HCT116 (cell line): Measurements from ENCODE around the gene AP4S1. TPM values are rescaled to one million over a fixed set of nuclear protein-coding genes. Genes with fewer than 3 reads are reported as not detected.

Experiments used
- ATAC-seq: fragments of 200-7000 bp; cut with Tn5 transposase; 2 replicates; pipeline ENCODE4 v1.9.1; 2020; ENCODE audit warnings: mild to moderate bottlenecking, moderate library complexity
- BruUV-seq: library from RNA; stranded (reverse); fragments of 400-500 nt; replicated peaks from 2 replicates; lab custom pipeline; 2021; lab: Mats Ljungman, UMichigan
- CTCF ChIA-PET: fragments of 300-600 bp; sonication (Branson Sonifier 250); formaldehyde crosslinking; loops from one replicate; lab custom pipeline; 2021; ENCODE audit warnings: antibody characterized with exemption; lab: Charles Lee
- POLR2A ChIA-PET: fragments of 300-600, 350-600 bp; sonication (Branson Sonifier 250); formaldehyde crosslinking; loops from one replicate; lab custom pipeline; 2021; ENCODE audit warnings: antibody characterized with exemption; lab: Charles Lee
- RAD21 ChIA-PET, 2 experiments: fragments of 300-600 bp; sonication (Branson Sonifier 250); formaldehyde crosslinking; loops; one replicate each; lab custom pipeline; 2023; ENCODE audit warnings: low total read pairs in 2 of 2; ENCODE audit not compliant: uncharacterized antibody in 2 of 2, unreplicated experiment in 2 of 2, low non-redundant PET in 1 of 2; lab: Charles Lee
- DNase-seq: peaks from one replicate; pipeline ENCODE4 v3.0.0-alpha.2; 2010; ENCODE audit warnings: low read depth, low spot score
- H2AFZ ChIP-seq: fragments of 200-600 bp; shearing (Covaris generic), sonication (generic); 2 replicates; pipeline ENCODE4 v1.6.1; 2017; ENCODE audit warnings: low read depth, mixed run types, mixed read lengths, antibody characterized with exemption, low read length; ENCODE audit not compliant: poor library complexity, severe bottlenecking
- H3K27ac ChIP-seq: 2 replicates; pipeline ENCODE4 v1.5.1; 2012; ENCODE audit warnings: low read depth, low read length
- H3K27me3 ChIP-seq: fragments of 200-600 bp; sonication (generic); 2 replicates; pipeline ENCODE4 v1.6.1; 2016; ENCODE audit warnings: mixed run types, low read length, mixed read lengths; ENCODE audit not compliant: insufficient read depth
- H3K36me3 ChIP-seq, 2 experiments: fragments of 200-500 bp in 1 of 2; fragments of 200-600 bp in 1 of 2; sonication (Bioruptor generic) in 1 of 2; sonication (generic) in 1 of 2; 2 replicates each; pipeline versions ENCODE4 v1.5.1 to v1.6.1; 2014 to 2016; ENCODE audit warnings: low read length in 2 of 2, inconsistent platforms in 1 of 2, mixed read lengths in 1 of 2, mixed run types in 1 of 2; ENCODE audit not compliant: insufficient read depth in 2 of 2, control insufficient read depth in 1 of 2
- H3K4me1 ChIP-seq, 2 experiments: fragments of 200-600 bp in 1 of 2; sonication (generic) in 1 of 2; 2 replicates each; pipeline versions ENCODE4 v1.5.1 to v1.6.1; 2012 to 2017; ENCODE audit warnings: low read length in 2 of 2, inconsistent platforms in 1 of 2, mild to moderate bottlenecking in 1 of 2, mixed read lengths in 1 of 2, mixed run types in 1 of 2, moderate library complexity in 1 of 2; ENCODE audit not compliant: insufficient read depth in 2 of 2, control insufficient read depth in 1 of 2
- H3K4me2 ChIP-seq: fragments of 200-600 bp; sonication (generic); 2 replicates; pipeline ENCODE4 v1.6.1; 2017; ENCODE audit warnings: mixed run types, low read length, mixed read lengths
- H3K4me3 ChIP-seq, 2 experiments: fragments of 200-600 bp in 1 of 2; sonication (generic) in 1 of 2; replicated peaks in 1 of 2; 2 replicates each; pipeline ENCODE4 v1.5.1; 2011 to 2016; ENCODE audit warnings: low read length in 2 of 2, control low read depth in 1 of 2, low read depth in 1 of 2, mild to moderate bottlenecking in 1 of 2, mixed read lengths in 1 of 2, mixed run types in 1 of 2
- H3K79me2 ChIP-seq: fragments of 200-600 bp; sonication (generic); 2 replicates; pipeline ENCODE4 v1.6.1; 2017; ENCODE audit warnings: mild to moderate bottlenecking, mixed run types, low read length, moderate library complexity, mixed read lengths; ENCODE audit not compliant: insufficient read depth
- H3K9ac ChIP-seq: fragments of 200-600 bp; sonication (generic); 2 replicates; pipeline ENCODE4 v1.6.1; 2016; ENCODE audit warnings: low read length, mixed read lengths
- H3K9me2 ChIP-seq: fragments of 200-600 bp; sonication (generic), shearing (Covaris generic); 2 replicates; pipeline ENCODE4 v1.6.1; 2017; ENCODE audit warnings: mixed run types, mild to moderate bottlenecking, moderate library complexity; ENCODE audit not compliant: insufficient read depth
- H3K9me3 ChIP-seq, 2 experiments: fragments of 200-500 bp in 1 of 2; fragments of 200-600 bp in 1 of 2; sonication (Bioruptor generic) in 1 of 2; sonication (generic) in 1 of 2; 2 replicates each; pipeline ENCODE4 v1.6.1; 2014 to 2017; ENCODE audit warnings: low read length in 2 of 2, mixed read lengths in 2 of 2, inconsistent platforms in 1 of 2, low read depth in 1 of 2, mild to moderate bottlenecking in 1 of 2, mixed run types in 1 of 2, moderate library complexity in 1 of 2; ENCODE audit not compliant: control insufficient read depth in 1 of 2, insufficient read depth in 1 of 2
- H4K20me1 ChIP-seq: fragments of 200-600 bp; sonication (generic), shearing (Covaris generic); 2 replicates; pipeline ENCODE4 v1.6.1; 2017; ENCODE audit warnings: mixed run types, mild to moderate bottlenecking, moderate library complexity; ENCODE audit not compliant: insufficient read depth
- CBX3 ChIP-seq: IDR thresholded peaks from 2 replicates; pipeline ENCODE4 v1.6.1; 2012; ENCODE audit warnings: low read depth
- CEBPB ChIP-seq: IDR thresholded peaks from 2 replicates; pipeline ENCODE4 v1.6.1; 2012; ENCODE audit warnings: low read depth
- ELF1 ChIP-seq: IDR thresholded peaks from 2 replicates; pipeline ENCODE4 v1.6.1; 2012; ENCODE audit warnings: low read depth, borderline replicate concordance
- EZH2 ChIP-seq: fragments of 200-600 bp; sonication (generic); IDR thresholded peaks from 2 replicates; pipeline ENCODE4 v1.6.1; 2017; ENCODE audit warnings: antibody characterized with exemption, mixed run types
- EZH2phosphoT487 ChIP-seq: fragments of 200-600 bp; IDR thresholded peaks from 2 replicates; pipeline ENCODE4 v1.6.1; 2018; ENCODE audit warnings: antibody characterized with exemption, borderline replicate concordance
- FOSL1 ChIP-seq: IDR thresholded peaks from 2 replicates; pipeline ENCODE4 v1.6.1; 2012; ENCODE audit warnings: low read depth
- POLR2A ChIP-seq: IDR thresholded peaks from 2 replicates; pipeline ENCODE4 v1.7.0; 2011; ENCODE audit warnings: borderline replicate concordance; ENCODE audit not compliant: insufficient read depth, insufficient read length; ENCODE audit errors: extremely low read depth
- POLR2AphosphoS5 ChIP-seq: IDR thresholded peaks from 2 replicates; pipeline ENCODE4 v1.6.1; 2011; ENCODE audit warnings: mild to moderate bottlenecking, low read depth, low read length, moderate library complexity
- SIN3A ChIP-seq: IDR thresholded peaks from 2 replicates; pipeline ENCODE4 v1.6.1; 2012; ENCODE audit warnings: low read depth
- TCF7L2 ChIP-seq: IDR thresholded peaks from 2 replicates; pipeline ENCODE4 v1.7.0; 2011; ENCODE audit warnings: borderline replicate concordance, inconsistent platforms; ENCODE audit not compliant: insufficient read depth, insufficient read length; ENCODE audit errors: extremely low read depth
- YY1 ChIP-seq: IDR thresholded peaks from 2 replicates; pipeline ENCODE4 v1.6.1; 2011; ENCODE audit warnings: low read length, low read depth, moderate library complexity, mild to moderate bottlenecking; ENCODE audit not compliant: insufficient replicate concordance; ENCODE audit errors: extremely low read depth
- ZNF274 ChIP-seq: fragments of 200-500 bp; sonication (Bioruptor generic); IDR thresholded peaks from 2 replicates; pipeline ENCODE4 v1.6.1; 2014; ENCODE audit warnings: mild to moderate bottlenecking, low read depth, low read length, inconsistent platforms
- intact Hi-C: fragments of 100-400 bp; cut with micrococcal nuclease; formaldehyde crosslinking; loops from 2 replicates; pipeline ENCODE4 v1.10.0; 2022
- total RNA-seq: library from RNA; stranded (reverse); gene quantifications from one replicate; pipeline ENCODE4 v1.2.1, GENCODE V29; 2021; ENCODE audit not compliant: unreplicated experiment
- TF ChIP-seq, protein P1 (sequence below): IDR thresholded peaks from 2 replicates; pipeline ENCODE4 v1.6.1; 2012
- TF ChIP-seq, protein P2 (sequence below), 3 experiments: fragments of 200-600 bp in 1 of 3; sonication (generic) in 1 of 3; IDR thresholded peaks in 2 of 3; conservative IDR thresholded peaks in 1 of 3; 2 replicates each; pipeline ENCODE4 v1.5.1; 2012 to 2017; ENCODE audit warnings: low read depth in 2 of 3, low read length in 2 of 3, antibody characterized with exemption in 1 of 3, borderline replicate concordance in 1 of 3, control low read depth in 1 of 3, mild to moderate bottlenecking in 1 of 3, mixed read lengths in 1 of 3, mixed run types in 1 of 3, moderate library complexity in 1 of 3; ENCODE audit not compliant: insufficient read depth in 1 of 3
- TF ChIP-seq, protein P3 (sequence below): IDR thresholded peaks from 2 replicates; pipeline ENCODE4 v1.6.1; 2011; ENCODE audit warnings: mild to moderate bottlenecking, low read length, moderate library complexity; ENCODE audit not compliant: insufficient replicate concordance; ENCODE audit errors: extremely low read depth

AP4S1 gene
- total RNA-seq, 1 experiment from 2014 or later: 5.0 TPM

DNA sequence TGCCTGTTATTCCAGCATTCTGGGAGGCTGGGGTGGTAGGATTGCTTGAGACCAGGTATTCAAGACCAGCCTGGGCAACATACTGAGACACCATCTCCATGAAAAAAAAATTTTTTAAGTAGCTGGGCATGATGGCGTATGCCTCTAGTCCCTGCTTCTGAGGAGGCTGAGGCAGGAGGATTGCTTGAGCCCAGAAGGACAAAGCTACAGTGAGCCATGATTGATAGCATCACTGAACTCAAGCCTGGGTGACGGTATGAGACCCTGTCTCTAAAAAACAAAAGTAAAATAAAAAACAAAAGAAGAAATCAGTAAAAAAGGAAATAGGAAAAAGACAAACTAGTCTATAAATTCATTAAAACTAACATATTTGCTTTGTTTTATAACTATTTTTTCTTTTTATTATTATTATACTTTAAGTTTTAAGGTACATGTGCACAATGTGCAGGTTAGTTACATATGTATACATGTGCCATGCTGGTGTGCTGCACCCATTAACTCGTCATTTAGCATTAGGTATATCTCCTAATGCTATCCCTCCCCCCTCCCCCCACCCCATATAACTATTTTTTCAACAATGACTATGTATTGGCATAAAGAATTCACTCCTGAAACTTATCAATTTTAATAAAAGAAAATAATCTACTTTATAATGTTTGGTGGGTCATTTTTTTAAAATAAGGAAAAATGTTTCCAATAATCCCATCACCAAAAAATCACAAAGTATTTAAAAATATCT, 15.4 kb upstream of the AP4S1 start:
- TF ChIP-seq ZNF274 (no peak), SIN3A (no peak), POLR2A (no peak), ELF1 (no peak), EZH2phosphoT487 (no peak), YY1 (no peak), CBX3 (no peak), POLR2AphosphoS5 (no peak), TCF7L2 (no peak), EZH2 (no peak), FOSL1 (no peak), CEBPB (no peak)
- TF ChIP-seq, protein P1, sequence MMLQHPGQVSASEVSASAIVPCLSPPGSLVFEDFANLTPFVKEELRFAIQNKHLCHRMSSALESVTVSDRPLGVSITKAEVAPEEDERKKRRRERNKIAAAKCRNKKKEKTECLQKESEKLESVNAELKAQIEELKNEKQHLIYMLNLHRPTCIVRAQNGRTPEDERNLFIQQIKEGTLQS: no peak
- TF ChIP-seq, protein P2, sequence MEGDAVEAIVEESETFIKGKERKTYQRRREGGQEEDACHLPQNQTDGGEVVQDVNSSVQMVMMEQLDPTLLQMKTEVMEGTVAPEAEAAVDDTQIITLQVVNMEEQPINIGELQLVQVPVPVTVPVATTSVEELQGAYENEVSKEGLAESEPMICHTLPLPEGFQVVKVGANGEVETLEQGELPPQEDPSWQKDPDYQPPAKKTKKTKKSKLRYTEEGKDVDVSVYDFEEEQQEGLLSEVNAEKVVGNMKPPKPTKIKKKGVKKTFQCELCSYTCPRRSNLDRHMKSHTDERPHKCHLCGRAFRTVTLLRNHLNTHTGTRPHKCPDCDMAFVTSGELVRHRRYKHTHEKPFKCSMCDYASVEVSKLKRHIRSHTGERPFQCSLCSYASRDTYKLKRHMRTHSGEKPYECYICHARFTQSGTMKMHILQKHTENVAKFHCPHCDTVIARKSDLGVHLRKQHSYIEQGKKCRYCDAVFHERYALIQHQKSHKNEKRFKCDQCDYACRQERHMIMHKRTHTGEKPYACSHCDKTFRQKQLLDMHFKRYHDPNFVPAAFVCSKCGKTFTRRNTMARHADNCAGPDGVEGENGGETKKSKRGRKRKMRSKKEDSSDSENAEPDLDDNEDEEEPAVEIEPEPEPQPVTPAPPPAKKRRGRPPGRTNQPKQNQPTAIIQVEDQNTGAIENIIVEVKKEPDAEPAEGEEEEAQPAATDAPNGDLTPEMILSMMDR (IDR thresholded peaks at IDR 0.05 in 2 of 3, conservative IDR thresholded peaks at IDR 0.05 in 1 of 3; ENCODE audit: borderline replicate concordance in 1 of 3, insufficient read depth in 1 of 3, low read depth in 2 of 3, low read length in 2 of 3): no peak
- TF ChIP-seq, protein P3, sequence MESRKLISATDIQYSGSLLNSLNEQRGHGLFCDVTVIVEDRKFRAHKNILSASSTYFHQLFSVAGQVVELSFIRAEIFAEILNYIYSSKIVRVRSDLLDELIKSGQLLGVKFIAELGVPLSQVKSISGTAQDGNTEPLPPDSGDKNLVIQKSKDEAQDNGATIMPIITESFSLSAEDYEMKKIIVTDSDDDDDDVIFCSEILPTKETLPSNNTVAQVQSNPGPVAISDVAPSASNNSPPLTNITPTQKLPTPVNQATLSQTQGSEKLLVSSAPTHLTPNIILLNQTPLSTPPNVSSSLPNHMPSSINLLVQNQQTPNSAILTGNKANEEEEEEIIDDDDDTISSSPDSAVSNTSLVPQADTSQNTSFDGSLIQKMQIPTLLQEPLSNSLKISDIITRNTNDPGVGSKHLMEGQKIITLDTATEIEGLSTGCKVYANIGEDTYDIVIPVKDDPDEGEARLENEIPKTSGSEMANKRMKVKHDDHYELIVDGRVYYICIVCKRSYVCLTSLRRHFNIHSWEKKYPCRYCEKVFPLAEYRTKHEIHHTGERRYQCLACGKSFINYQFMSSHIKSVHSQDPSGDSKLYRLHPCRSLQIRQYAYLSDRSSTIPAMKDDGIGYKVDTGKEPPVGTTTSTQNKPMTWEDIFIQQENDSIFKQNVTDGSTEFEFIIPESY: no peak
- Histone ChIP-seq H3K9ac (no peak overlapping the region), H3K27ac (no peak overlapping the region), H3K27me3 (no peaks in the 10 kb centered on the region), H4K20me1 (0 out of 2 replicates have a peak, but pooled peaks cover 3% of the 10 kb centered on the region), H3K9me2 (no peaks in the 10 kb centered on the region), H3K79me2 (peaks cover 100% of the 10 kb centered on the region), H3K4me3 (no peak overlapping the region), H3K4me1 (0 out of 4 replicates have a peak, but pooled peaks cover 0 to 3% of the 10 kb centered on the region in 2 experiments), H2AFZ (no peak overlapping the region), H3K36me3 (no peaks in the 10 kb centered on the region; a peak in 2 of 4 replicates), H3K9me3 (no peaks in the 10 kb centered on the region), H3K4me2 (no peak overlapping the region)
- no peak for ATAC-seq
- DNase-seq: no peak
- intact Hi-C loops: no loop called here
- ChIA-PET CTCF (no interaction called here), POLR2A (no interaction called here), RAD21 (no interaction called here)
- BruUV-seq: no TSS peak
